ENCODE data around the gene ASTN2.

- TF ChIP-seq TAF1 (IDR thresholded peaks at IDR 0.05; ENCODE audit: borderline replicate concordance, insufficient read depth, low read length), result no peak
- TF ChIP-seq POLR2AphosphoS5 (IDR thresholded peaks at IDR 0.05; ENCODE audit: low read depth, low read length), result no peak
- no peak for TF ChIP-seq SIN3A (IDR thresholded peaks at IDR 0.05; ENCODE audit: borderline replicate concordance, insufficient read depth, low read length)
- no peak for TF ChIP-seq REST (IDR thresholded peaks at IDR 0.05; ENCODE audit: insufficient read depth in 1 of 2, low read depth in 2 of 2, low read length in 2 of 2)
- TF ChIP-seq FOXP2 (optimal IDR thresholded peaks at IDR 0.05; ENCODE audit: borderline replicate concordance, extremely low read depth, extremely low read length, insufficient read depth), result no peak
Measured at GRCh38 chr9:116479056-116479544, 935.8 kb downstream of the ASTN2 start.

All from PFSK-1 (cell line).